Gastrocnemius medialis (tissue), 4 donors: ENCODE measurements around the gene SLC4A2.

Source experiments
- CTCF ChIP-seq, 5 experiments: fragments of 450-650 bp in 3 of 5; fragments of 200-600 bp in 2 of 5; sonication (generic) in 2 of 5; IDR thresholded peaks in 4 of 5; conservative IDR thresholded peaks in 1 of 5; 1 replicate in 4 of 5; 2 replicates in 1 of 5; pipeline ENCODE4 v1.5.1; 2016 to 2019; ENCODE audit warnings: antibody characterized with exemption in 5 of 5, mild to moderate bottlenecking in 3 of 5, moderate library complexity in 3 of 5
- POLR2A ChIP-seq, 2 donors: fragments of 450-650 bp; IDR thresholded peaks; one replicate each; pipeline ENCODE4 v1.6.1; 2017; ENCODE audit warnings: antibody characterized with exemption in 2 of 2, mild to moderate bottlenecking in 2 of 2, moderate library complexity in 2 of 2

DNA sequence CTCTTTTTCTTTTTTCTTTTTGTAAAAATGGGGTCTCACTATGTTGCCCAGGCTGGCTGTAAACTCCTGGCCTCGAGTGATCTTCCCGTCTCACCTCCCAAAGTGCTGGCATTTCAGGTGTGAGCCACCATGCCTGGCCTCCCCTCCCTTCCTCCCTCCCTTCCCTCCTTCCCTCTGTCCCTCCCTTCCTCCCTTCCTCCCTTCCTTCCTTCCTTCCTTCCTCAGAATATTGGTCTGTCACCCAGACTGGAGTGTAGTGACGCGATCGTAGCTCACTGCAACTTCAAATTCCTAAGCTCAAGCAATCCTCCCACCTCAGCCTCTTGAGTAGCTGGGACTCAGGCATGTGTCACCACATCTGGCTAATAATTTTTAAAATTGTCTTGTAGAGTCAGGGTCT lies 35.3 kb downstream of the SLC4A2 start:
- TF ChIP-seq CTCF (IDR thresholded peaks at IDR 0.05 in 4 of 5, conservative IDR thresholded peaks at IDR 0.05 in 1 of 5) (no peak), POLR2A (IDR thresholded peaks at IDR 0.05) (no peak)
